ENCODE measurements around the gene PPP2R1A.

Gene PPP2R1A

DNA sequence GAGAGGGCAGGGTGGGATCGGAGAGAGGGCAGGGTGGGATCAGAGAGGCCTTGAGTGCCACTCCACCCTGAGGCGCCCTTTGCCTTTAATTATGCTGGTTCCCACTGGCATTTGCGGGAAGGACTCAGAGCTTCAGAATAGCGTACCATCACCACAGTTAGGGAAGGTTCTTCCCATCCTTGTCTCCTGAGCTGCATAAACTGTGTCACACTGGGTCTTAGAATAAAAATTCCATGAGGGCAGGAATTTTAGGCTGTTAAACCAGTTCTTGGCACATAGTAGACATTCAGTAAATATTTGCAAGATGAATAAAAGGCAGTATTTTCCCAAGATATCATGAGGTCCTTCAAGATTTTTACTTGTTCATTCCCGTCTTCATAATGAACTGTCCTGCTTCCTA lies 24.4 kb downstream of the PPP2R1A start:
- TF ChIP-seq, protein P1, sequence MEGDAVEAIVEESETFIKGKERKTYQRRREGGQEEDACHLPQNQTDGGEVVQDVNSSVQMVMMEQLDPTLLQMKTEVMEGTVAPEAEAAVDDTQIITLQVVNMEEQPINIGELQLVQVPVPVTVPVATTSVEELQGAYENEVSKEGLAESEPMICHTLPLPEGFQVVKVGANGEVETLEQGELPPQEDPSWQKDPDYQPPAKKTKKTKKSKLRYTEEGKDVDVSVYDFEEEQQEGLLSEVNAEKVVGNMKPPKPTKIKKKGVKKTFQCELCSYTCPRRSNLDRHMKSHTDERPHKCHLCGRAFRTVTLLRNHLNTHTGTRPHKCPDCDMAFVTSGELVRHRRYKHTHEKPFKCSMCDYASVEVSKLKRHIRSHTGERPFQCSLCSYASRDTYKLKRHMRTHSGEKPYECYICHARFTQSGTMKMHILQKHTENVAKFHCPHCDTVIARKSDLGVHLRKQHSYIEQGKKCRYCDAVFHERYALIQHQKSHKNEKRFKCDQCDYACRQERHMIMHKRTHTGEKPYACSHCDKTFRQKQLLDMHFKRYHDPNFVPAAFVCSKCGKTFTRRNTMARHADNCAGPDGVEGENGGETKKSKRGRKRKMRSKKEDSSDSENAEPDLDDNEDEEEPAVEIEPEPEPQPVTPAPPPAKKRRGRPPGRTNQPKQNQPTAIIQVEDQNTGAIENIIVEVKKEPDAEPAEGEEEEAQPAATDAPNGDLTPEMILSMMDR (IDR thresholded peaks at IDR 0.05; ENCODE audit: low read length, missing control alignments), result no peak
- DNase-seq (ENCODE audit: low read depth), result no peak
- no peak overlapping the region for H3K4me3 ChIP-seq (replicated peaks; ENCODE audit: low read depth, low read length)

DNA sequence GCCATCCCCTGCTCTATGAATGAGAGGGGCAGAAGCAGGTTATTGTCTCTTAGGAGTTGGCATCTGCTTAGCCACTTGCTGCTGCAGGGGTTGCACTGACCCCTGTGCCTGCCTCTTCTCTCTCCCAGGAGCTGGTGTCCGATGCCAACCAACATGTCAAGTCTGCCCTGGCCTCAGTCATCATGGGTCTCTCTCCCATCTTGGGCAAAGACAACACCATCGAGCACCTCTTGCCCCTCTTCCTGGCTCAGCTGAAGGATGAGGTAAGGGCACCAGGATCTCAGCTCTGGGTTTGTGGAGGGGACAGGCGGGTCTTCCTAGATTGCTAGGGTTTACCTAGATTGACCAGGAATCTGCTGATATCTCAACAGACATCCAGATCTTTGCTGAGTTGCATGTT lies 26.5 kb downstream of the PPP2R1A start:
- no peak overlapping the region for H3K4me3 ChIP-seq (replicated peaks; ENCODE audit: low read depth, low read length)
- DNase-seq (ENCODE audit: low read depth), result no peak
- TF ChIP-seq, protein P1 (IDR thresholded peaks at IDR 0.05; ENCODE audit: low read length, missing control alignments), result no peak

DNA sequence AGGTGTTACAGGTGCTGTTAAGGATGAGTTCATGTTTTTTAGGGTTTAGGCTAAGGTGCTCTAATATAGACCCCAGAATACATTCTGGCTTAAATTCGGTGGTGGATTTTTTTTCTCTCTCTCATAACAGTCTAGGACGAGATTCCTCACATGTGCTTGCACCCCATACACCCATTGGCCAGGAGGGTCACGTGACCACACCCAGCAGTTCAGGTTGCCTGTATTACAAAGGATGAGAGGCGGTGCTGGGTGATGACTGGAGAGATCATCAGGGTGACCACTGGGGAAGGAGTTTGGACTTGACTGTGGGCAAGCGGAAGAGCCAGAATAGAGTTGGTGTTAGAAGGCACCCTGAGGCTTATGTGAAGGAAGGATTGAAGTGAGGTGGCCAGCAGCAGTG lies 27.7 kb downstream of the PPP2R1A start:
- TF ChIP-seq, protein P1 (IDR thresholded peaks at IDR 0.05; ENCODE audit: low read length, missing control alignments), result no peak
- no peak for DNase-seq (ENCODE audit: low read depth)
- H3K4me3 ChIP-seq (replicated peaks; ENCODE audit: low read depth, low read length), result no peak overlapping the region

DNA sequence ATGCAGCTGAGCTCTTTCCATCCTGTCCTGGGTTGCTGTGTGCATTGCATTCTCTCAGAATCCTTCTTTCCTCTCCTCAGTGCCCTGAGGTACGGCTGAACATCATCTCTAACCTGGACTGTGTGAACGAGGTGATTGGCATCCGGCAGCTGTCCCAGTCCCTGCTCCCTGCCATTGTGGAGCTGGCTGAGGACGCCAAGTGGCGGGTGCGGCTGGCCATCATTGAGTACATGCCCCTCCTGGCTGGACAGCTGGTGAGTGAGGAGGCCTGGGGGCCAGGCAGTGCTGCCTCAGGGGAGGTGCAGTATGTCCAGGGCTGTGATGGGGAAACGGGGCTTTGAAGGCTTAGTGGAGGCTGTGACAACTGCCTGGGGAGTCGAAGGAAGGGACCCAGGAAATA lies 29.8 kb downstream of the PPP2R1A start:
- no peak for DNase-seq (ENCODE audit: low read depth)
- H3K4me3 ChIP-seq (replicated peaks; ENCODE audit: low read depth, low read length), result no peak overlapping the region
- TF ChIP-seq, protein P1 (IDR thresholded peaks at IDR 0.05; ENCODE audit: low read length, missing control alignments), result no peak

DNA sequence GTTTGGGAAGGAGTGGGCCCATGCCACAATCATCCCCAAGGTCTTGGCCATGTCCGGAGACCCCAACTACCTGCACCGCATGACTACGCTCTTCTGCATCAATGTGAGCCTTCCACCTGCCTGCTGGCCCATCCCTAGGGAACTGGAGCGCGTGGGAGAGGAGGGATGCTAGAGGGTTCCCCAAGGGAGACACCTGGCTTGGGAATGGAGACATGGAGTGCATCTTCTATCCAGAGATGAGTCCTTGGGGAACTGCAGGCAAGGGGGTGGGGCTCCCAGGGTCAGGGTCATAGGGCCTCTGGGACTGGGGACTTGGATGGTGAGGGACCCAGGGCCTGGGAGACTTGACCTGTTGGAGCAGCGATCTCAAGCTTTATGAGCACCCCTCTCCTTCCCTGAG lies 31.2 kb downstream of the PPP2R1A start:
- DNase-seq (ENCODE audit: low read depth), result no peak
- H3K4me3 ChIP-seq (replicated peaks; ENCODE audit: low read depth, low read length), result no peak overlapping the region
- TF ChIP-seq, protein P1 (IDR thresholded peaks at IDR 0.05; ENCODE audit: low read length, missing control alignments), result no peak

DNA sequence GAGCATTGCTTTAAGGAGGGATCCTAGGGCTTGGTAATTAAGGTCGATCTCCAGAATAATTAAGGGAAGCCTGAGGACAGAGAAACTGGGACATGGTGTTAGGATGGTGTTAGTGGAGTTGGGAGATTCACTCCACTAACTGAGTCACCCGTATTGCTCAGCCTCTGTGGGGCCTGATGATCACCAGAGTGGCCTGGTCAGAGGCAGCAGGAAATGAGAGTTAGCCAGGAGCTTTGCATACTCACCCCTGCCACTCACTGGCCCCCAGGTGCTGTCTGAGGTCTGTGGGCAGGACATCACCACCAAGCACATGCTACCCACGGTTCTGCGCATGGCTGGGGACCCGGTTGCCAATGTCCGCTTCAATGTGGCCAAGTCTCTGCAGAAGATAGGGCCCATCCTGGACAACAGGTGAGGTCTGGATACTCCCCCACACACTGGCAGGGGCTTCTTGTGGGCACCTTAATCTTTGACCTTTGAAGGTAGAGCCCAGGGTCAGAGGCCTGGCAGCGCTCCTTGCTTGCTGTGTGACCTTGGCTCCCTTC lies 32.1 kb downstream of the PPP2R1A start:
- no peak for DNase-seq (ENCODE audit: low read depth)
- TF ChIP-seq, protein P1 (IDR thresholded peaks at IDR 0.05; ENCODE audit: low read length, missing control alignments), result no peak
- no peak overlapping the region for H3K4me3 ChIP-seq (replicated peaks; ENCODE audit: low read depth, low read length)

DNA sequence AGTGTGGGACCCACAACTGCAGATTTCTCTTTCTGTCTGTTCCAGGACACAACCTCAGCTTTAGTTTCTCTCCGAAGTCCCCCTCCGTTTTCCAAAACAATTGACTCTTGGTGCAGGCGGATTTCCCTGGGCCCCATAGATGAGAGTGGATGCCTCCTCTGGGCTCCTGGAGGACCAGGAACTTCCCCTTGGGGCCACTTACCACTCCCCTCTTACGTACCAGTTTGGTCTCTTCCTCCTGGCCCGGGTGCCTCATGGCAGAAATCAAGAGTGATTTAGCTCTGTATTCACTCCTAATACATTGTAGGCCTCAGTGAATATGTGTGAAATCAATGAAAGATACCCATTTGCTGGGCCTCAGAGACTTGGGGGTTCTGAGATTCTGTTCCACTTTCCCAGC lies 34.4 kb downstream of the PPP2R1A start:
- TF ChIP-seq, protein P1 (IDR thresholded peaks at IDR 0.05; ENCODE audit: low read length, missing control alignments), result no peak
- DNase-seq (ENCODE audit: low read depth), result no peak
- H3K4me3 ChIP-seq (replicated peaks; ENCODE audit: low read depth, low read length), result no peak overlapping the region

All from fibroblast of pulmonary artery (primary cell).